NCI-H2196 (cell line): ENCODE results near the gene JMJD1C.
"Not testable (repeated sequence)": the region's sequence is repeated elsewhere in the genome, so short reads cannot be mapped to it uniquely, and the experiment has no call there.

Experiments used
- DNase-seq: peaks from one replicate; lab custom pipeline; 2025; ENCODE audit not compliant: unreplicated experiment; lab: John Stamatoyannopoulos, UW

JMJD1C gene

GRCh38 chr10:63235136-63235535, 230.6 kb downstream of the JMJD1C start:
- not testable (repeated sequence) for DNase-seq

GRCh38 chr10:63229161-63229560, 236.6 kb downstream of the JMJD1C start:
- no peak for DNase-seq

GRCh38 chr10:63228237-63228636, 237.5 kb downstream of the JMJD1C start:
- DNase-seq: no peak

- DNase-seq: no peak
Measured at GRCh38 chr10:63227207-63227895, 238.4 kb downstream of the JMJD1C start.

- no peak for DNase-seq
Measured at GRCh38 chr10:63224241-63224640, 241.5 kb downstream of the JMJD1C start.

- DNase-seq: no peak
Measured at GRCh38 chr10:63221950-63222349, 243.8 kb downstream of the JMJD1C start.

GRCh38 chr10:63219749-63220148, 246.0 kb downstream of the JMJD1C start:
- no peak for DNase-seq

- peak; percentile 8 for DNase-seq
Measured at GRCh38 chr10:63217120-63217605, 248.6 kb downstream of the JMJD1C start.

GRCh38 chr10:63214571-63214970, 251.2 kb downstream of the JMJD1C start:
- DNase-seq: no peak

- DNase-seq: no peak
Measured at GRCh38 chr10:63213489-63213888, 252.3 kb downstream of the JMJD1C start.

- DNase-seq: no peak
Measured at GRCh38 chr10:63210611-63211196, 255.1 kb downstream of the JMJD1C start.

GRCh38 chr10:63209705-63210104, 256.1 kb downstream of the JMJD1C start:
- no peak for DNase-seq

- no peak for DNase-seq
Measured at GRCh38 chr10:63208986-63209385, 256.8 kb downstream of the JMJD1C start.

- DNase-seq: peak; percentile 21
Measured at GRCh38 chr10:63206997-63207811, 258.6 kb downstream of the JMJD1C start.

- DNase-seq: no peak
Measured at GRCh38 chr10:63206576-63206975, 259.2 kb downstream of the JMJD1C start.

GRCh38 chr10:63205421-63205820, 260.4 kb downstream of the JMJD1C start:
- no peak for DNase-seq

GRCh38 chr10:63204667-63205391, 260.9 kb downstream of the JMJD1C start:
- no peak for DNase-seq

GRCh38 chr10:63201118-63201517, 264.7 kb downstream of the JMJD1C start:
- no peak for DNase-seq

- no peak for DNase-seq
Measured at GRCh38 chr10:63200431-63200830, 265.3 kb downstream of the JMJD1C start.

GRCh38 chr10:63199716-63200115, 266.1 kb downstream of the JMJD1C start:
- DNase-seq: no peak
